ENCODE measurements around the gene C19orf25. TPM values are rescaled to one million over a fixed set of nuclear protein-coding genes. Genes with fewer than 3 reads are reported as not detected.

C19orf25 gene
- total RNA-seq, 2 donors from 2014 or later, result 40.0 to 51.1 TPM

GRCh38 chr19:1526979-1527649, 48.1 kb upstream of the C19orf25 start:
- H3K27ac Mint-ChIP-seq, result no peak overlapping the region
- H3K4me3 Mint-ChIP-seq, result no peak overlapping the region
- Histone ChIP-seq H3K9ac (ENCODE audit: extremely low read depth, low read length, poor library complexity, severe bottlenecking) (no peak overlapping the region), H3K36me3 (ENCODE audit: control insufficient read depth, insufficient read depth, low read length) (no peaks in the 10 kb centered on the region), H3K4me3 (ENCODE audit: low read length) (no peak overlapping the region), H3K27me3 (ENCODE audit: control insufficient read depth, insufficient read depth, low read length, poor library complexity, severe bottlenecking) (peaks cover 45% of the 10 kb centered on the region), H3K27ac (ENCODE audit: low read depth, low read length) (no peak overlapping the region), H3K9me3 (ENCODE audit: control insufficient read depth, low read length) (no peaks in the 10 kb centered on the region), H3K4me1 (ENCODE audit: control insufficient read depth, insufficient read depth, low read length) (no peaks in the 10 kb centered on the region)
- peaks cover 3% of the 10 kb centered on the region for H3K4me1 Mint-ChIP-seq
- TF ChIP-seq CTCF (conservative IDR thresholded peaks at IDR 0.05), result no peak
- WGBS, 2 experiments (ENCODE audit: insufficient coverage in 1 of 2, insufficient read length in 1 of 2), result 91% methylated on average over 7 to 16 of the region's 18 CpGs
- peaks cover 52% of the 10 kb centered on the region for H3K27me3 Mint-ChIP-seq (ENCODE audit: insufficient read depth)
- no peaks in the 10 kb centered on the region for H3K9me3 Mint-ChIP-seq
- no peak for DNase-seq
- no peaks in the 10 kb centered on the region for H3K36me3 Mint-ChIP-seq (ENCODE audit: low read depth)

GRCh38 chr19:1526066-1526778, 47.2 kb upstream of the C19orf25 start:
- WGBS, 2 experiments (ENCODE audit: insufficient coverage in 1 of 2, insufficient read length in 1 of 2), result 82 to 85% methylated on average over 14 to 33 of the region's 33 CpGs
- H3K4me1 Mint-ChIP-seq, result peaks cover 3% of the 10 kb centered on the region
- no peak overlapping the region for H3K27ac Mint-ChIP-seq
- Histone ChIP-seq H3K36me3 (ENCODE audit: control insufficient read depth, insufficient read depth, low read length) (no peaks in the 10 kb centered on the region), H3K9me3 (ENCODE audit: control insufficient read depth, low read length) (no peaks in the 10 kb centered on the region), H3K9ac (ENCODE audit: extremely low read depth, low read length, poor library complexity, severe bottlenecking) (no peak overlapping the region), H3K4me3 (ENCODE audit: low read length) (no peak overlapping the region), H3K4me1 (ENCODE audit: control insufficient read depth, insufficient read depth, low read length) (no peaks in the 10 kb centered on the region), H3K27me3 (ENCODE audit: control insufficient read depth, insufficient read depth, low read length, poor library complexity, severe bottlenecking) (peaks cover 49% of the 10 kb centered on the region), H3K27ac (ENCODE audit: low read depth, low read length) (no peak overlapping the region)
- no peak overlapping the region for H3K4me3 Mint-ChIP-seq
- no peaks in the 10 kb centered on the region for H3K9me3 Mint-ChIP-seq
- DNase-seq, result no peak
- no peak for TF ChIP-seq CTCF (conservative IDR thresholded peaks at IDR 0.05)
- H3K36me3 Mint-ChIP-seq (ENCODE audit: low read depth), result no peaks in the 10 kb centered on the region
- peaks cover 61% of the 10 kb centered on the region for H3K27me3 Mint-ChIP-seq (ENCODE audit: insufficient read depth)

GRCh38 chr19:1525343-1525742, 46.3 kb upstream of the C19orf25 start:
- no peak overlapping the region for H3K4me3 ChIP-seq (ENCODE audit: low read length)
- peak; percentile 39 for TF ChIP-seq CTCF (conservative IDR thresholded peaks at IDR 0.05)
- WGBS, 2 experiments (ENCODE audit: insufficient coverage in 1 of 2, insufficient read length in 1 of 2), result 74 to 75% methylated on average over 14 to 31 of the region's 31 CpGs

More at GRCh38 chr19:1525343-1525742, 46.3 kb upstream of the C19orf25 start:
- H3K4me3 Mint-ChIP-seq, result peak overlapping the region; percentile 49
- no peaks in the 10 kb centered on the region for H3K36me3 ChIP-seq (ENCODE audit: control insufficient read depth, insufficient read depth, low read length)
- peaks cover 49% of the 10 kb centered on the region for H3K27me3 ChIP-seq (ENCODE audit: control insufficient read depth, insufficient read depth, low read length, poor library complexity, severe bottlenecking)
- peaks cover 65% of the 10 kb centered on the region for H3K27me3 Mint-ChIP-seq (ENCODE audit: insufficient read depth)
- no peak overlapping the region for H3K27ac Mint-ChIP-seq
- no peaks in the 10 kb centered on the region for H3K9me3 Mint-ChIP-seq
- H3K9me3 ChIP-seq (ENCODE audit: control insufficient read depth, low read length), result no peaks in the 10 kb centered on the region
- DNase-seq, result no peak
- no peak overlapping the region for H3K9ac ChIP-seq (ENCODE audit: extremely low read depth, low read length, poor library complexity, severe bottlenecking)
- H3K4me1 ChIP-seq (ENCODE audit: control insufficient read depth, insufficient read depth, low read length), result no peaks in the 10 kb centered on the region
- H3K27ac ChIP-seq (ENCODE audit: low read depth, low read length), result no peak overlapping the region
- H3K36me3 Mint-ChIP-seq (ENCODE audit: low read depth), result no peaks in the 10 kb centered on the region
- peaks cover 3% of the 10 kb centered on the region for H3K4me1 Mint-ChIP-seq

All from endodermal cell (in vitro differentiated cells).